Measurements from ENCODE around the gene VPS39. TPM values are rescaled to one million over a fixed set of nuclear protein-coding genes. Genes with fewer than 3 reads are reported as not detected.
"Not testable (repeated sequence)": the region's sequence is repeated elsewhere in the genome, so short reads cannot be mapped to it uniquely, and the experiment has no call there.

VPS39 gene
- 58.4 TPM for total RNA-seq

- DNase-seq (ENCODE audit: low read depth in 2 of 3, low spot score in 2 of 3): peak; percentile 49 to 91 (median 87)
Measured at GRCh38 chr15:42207674-42208579, at the start of gene VPS39. TSS of gene VPS39 (minus strand) at chr15:42208304. CDS start at chr15:42208153, 151 bp downstream.

- no peak for DNase-seq (ENCODE audit: low read depth in 2 of 3, low spot score in 2 of 3)
Measured at GRCh38 chr15:42253300-42253699, 45.2 kb upstream of the VPS39 start.

- no peak for DNase-seq (ENCODE audit: low read depth in 2 of 3, low spot score in 2 of 3)
Measured at GRCh38 chr15:42240823-42241222, 32.7 kb upstream of the VPS39 start.

- no peak for DNase-seq (ENCODE audit: low read depth in 2 of 3, low spot score in 2 of 3)
Measured at GRCh38 chr15:42239528-42240182, 31.6 kb upstream of the VPS39 start.

GRCh38 chr15:42233107-42233506, 25.0 kb upstream of the VPS39 start:
- DNase-seq (ENCODE audit: low read depth in 2 of 3, low spot score in 2 of 3): no peak

GRCh38 chr15:42232606-42233005, 24.5 kb upstream of the VPS39 start:
- no peak for DNase-seq (ENCODE audit: low read depth in 2 of 3, low spot score in 2 of 3)

- no peak for DNase-seq (ENCODE audit: low read depth in 2 of 3, low spot score in 2 of 3)
Measured at GRCh38 chr15:42231088-42231487, 23.0 kb upstream of the VPS39 start.

- not testable (repeated sequence) for DNase-seq (ENCODE audit: low read depth in 2 of 3, low spot score in 2 of 3)
Measured at GRCh38 chr15:42228981-42229380, 20.9 kb upstream of the VPS39 start.

GRCh38 chr15:42228036-42228435, 19.9 kb upstream of the VPS39 start:
- DNase-seq (ENCODE audit: low read depth in 2 of 3, low spot score in 2 of 3): no peak

- DNase-seq (ENCODE audit: low read depth in 2 of 3, low spot score in 2 of 3): no peak
Measured at GRCh38 chr15:42226648-42227047, 18.5 kb upstream of the VPS39 start.

GRCh38 chr15:42220216-42220615, 12.1 kb upstream of the VPS39 start:
- no peak for DNase-seq (ENCODE audit: low read depth in 2 of 3, low spot score in 2 of 3)

GRCh38 chr15:42218953-42219592, 11.0 kb upstream of the VPS39 start:
- DNase-seq (ENCODE audit: low read depth in 2 of 3, low spot score in 2 of 3): no peak

GRCh38 chr15:42217568-42217967, 9.5 kb upstream of the VPS39 start:
- DNase-seq (ENCODE audit: low read depth in 2 of 3, low spot score in 2 of 3): no peak

- DNase-seq (ENCODE audit: low read depth in 2 of 3, low spot score in 2 of 3): peak in 2 of 3 donors; percentile 26 to 63
Measured at GRCh38 chr15:42215913-42216829, 8.1 kb upstream of the VPS39 start.

- DNase-seq (ENCODE audit: low read depth in 2 of 3, low spot score in 2 of 3): no peak
Measured at GRCh38 chr15:42214600-42214999, 6.5 kb upstream of the VPS39 start.

- DNase-seq (ENCODE audit: low read depth in 2 of 3, low spot score in 2 of 3): no peak
Measured at GRCh38 chr15:42213511-42213910, 5.4 kb upstream of the VPS39 start.

- no peak for DNase-seq (ENCODE audit: low read depth in 2 of 3, low spot score in 2 of 3)
Measured at GRCh38 chr15:42210696-42211095, 2.6 kb upstream of the VPS39 start.

GRCh38 chr15:42206406-42206805, 1.7 kb downstream of the VPS39 start:
- no peak for DNase-seq (ENCODE audit: low read depth in 2 of 3, low spot score in 2 of 3)

GRCh38 chr15:42203891-42204290, 4.2 kb downstream of the VPS39 start:
- no peak for DNase-seq (ENCODE audit: low read depth in 2 of 3, low spot score in 2 of 3)

GRCh38 chr15:42202653-42203052, 5.5 kb downstream of the VPS39 start:
- DNase-seq (ENCODE audit: low read depth in 2 of 3, low spot score in 2 of 3): no peak
